ENCODE results near the gene LGI4.

DNA sequence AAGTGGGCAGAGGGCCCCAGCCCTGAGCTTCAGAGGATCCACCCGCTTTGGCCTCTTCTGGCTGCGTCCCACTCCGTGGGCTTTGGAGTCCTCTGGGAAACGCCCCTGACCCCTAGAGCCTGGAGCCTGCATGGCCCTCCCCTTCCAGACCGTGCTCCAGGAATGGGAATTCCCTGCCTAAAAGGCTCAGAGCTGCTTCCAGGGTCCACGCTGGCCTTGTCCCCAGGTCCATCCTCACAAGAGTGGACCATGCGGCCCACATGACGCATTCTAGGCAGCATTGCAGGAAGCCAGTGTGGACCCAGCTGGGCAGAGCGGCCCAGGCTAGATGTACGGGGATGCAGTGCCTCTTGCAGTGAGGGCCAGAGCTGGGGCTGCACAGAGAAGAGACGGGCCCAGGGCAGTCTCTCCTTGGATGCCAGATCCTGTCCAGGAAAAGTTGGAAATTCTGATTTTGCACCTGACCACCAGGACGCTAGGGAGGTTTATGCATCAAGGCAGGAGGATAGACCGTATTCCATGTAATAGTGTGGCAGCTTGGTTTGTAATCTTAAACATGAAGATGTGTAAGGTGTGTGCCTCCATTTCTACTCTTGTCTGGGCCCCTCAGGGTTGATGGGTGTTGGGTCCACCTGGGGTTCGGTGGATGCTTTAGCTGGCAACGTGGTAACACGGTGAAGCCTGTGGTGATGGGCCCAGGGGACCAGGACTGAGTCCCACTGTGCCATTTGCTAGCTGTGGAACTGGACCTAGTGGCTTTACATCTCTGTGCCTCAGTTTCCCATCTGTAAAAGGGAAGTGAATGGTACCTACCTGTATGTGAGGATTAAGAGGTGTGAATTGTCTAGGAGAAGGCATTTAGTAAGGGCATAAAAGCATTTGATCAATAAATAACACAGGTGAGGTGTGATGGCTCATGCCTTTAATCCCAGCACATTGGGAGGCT, 34.0 kb downstream of the LGI4 start:
- TF ChIP-seq, protein P1, sequence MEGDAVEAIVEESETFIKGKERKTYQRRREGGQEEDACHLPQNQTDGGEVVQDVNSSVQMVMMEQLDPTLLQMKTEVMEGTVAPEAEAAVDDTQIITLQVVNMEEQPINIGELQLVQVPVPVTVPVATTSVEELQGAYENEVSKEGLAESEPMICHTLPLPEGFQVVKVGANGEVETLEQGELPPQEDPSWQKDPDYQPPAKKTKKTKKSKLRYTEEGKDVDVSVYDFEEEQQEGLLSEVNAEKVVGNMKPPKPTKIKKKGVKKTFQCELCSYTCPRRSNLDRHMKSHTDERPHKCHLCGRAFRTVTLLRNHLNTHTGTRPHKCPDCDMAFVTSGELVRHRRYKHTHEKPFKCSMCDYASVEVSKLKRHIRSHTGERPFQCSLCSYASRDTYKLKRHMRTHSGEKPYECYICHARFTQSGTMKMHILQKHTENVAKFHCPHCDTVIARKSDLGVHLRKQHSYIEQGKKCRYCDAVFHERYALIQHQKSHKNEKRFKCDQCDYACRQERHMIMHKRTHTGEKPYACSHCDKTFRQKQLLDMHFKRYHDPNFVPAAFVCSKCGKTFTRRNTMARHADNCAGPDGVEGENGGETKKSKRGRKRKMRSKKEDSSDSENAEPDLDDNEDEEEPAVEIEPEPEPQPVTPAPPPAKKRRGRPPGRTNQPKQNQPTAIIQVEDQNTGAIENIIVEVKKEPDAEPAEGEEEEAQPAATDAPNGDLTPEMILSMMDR (IDR thresholded peaks at IDR 0.05), result no peak
- TF ChIP-seq POLR2A (IDR thresholded peaks at IDR 0.05) (no peak), EP300 (IDR thresholded peaks at IDR 0.05) (no peak)

Measured in sigmoid colon (tissue), 4 donors.